Endometrial microvascular endothelial cells (primary cell): ENCODE data around the gene FGF9. TPM values are rescaled to one million over a fixed set of nuclear protein-coding genes. Genes with fewer than 3 reads are reported as not detected.

Experiments
- in situ Hi-C: cut with HindIII; loops from 2 replicates; pipeline ENCODE4 v1.10.0; 2017; ENCODE audit warnings: low sequenced_read_pairs, low pct_unique_long_range_greater_than_20kb; ENCODE audit errors: inconsistent ontology term
- total RNA-seq: library from RNA; depleted of rRNA; stranded (reverse); fragments of >200 nt; gene quantifications from one replicate; pipeline ENCODE4 v1.2.3, GENCODE V29; 2015; ENCODE audit errors: inconsistent ontology term

FGF9 gene
- total RNA-seq, 1 donor from 2014 or later: not detected

DNA sequence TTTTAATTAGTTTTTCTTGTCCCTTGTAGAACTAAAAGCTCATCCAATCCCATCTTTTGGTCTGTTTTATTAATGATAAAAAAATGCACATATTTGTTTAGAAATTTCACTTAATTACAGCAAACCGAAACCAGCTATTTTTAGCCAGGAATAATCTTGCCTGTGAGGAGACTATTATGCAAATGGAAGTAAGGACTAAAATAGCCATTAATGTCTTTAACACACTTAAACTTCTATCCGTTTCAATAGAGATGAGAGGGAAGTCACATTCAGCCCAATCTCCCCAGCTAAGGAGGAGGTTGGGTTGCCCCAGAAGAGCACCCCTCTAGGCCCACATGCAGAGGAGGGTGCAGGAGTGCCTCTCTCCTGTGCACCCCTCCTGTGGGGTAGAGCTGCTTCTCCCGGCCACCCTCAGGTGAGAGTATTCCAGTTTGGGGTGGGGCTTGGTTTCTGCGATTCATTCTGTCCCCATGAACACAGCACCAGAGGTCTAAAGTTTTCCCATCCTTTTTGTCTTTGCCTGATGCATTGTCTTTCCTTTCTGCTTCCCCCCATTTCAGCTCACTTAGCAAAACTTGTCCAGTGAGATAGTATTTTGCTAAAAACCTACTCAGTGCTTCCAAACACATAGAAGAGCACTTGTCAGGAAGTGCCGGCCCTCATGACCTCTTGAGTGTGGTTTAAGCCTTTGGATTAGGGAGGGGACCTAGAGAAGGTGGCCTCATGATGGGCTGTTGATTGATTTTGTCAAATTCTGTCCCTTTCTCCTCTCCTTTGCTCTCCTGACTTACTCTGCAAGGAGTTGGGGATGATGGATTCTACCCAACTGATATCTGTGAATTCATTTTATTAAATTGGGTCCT is 28.2 kb downstream of the FGF9 start:
- in situ Hi-C loops: no loop called here

- in situ Hi-C loops: no loop called here
Measured at GRCh38 chr13:21701460-21701859, 30.6 kb downstream of the FGF9 start.

DNA sequence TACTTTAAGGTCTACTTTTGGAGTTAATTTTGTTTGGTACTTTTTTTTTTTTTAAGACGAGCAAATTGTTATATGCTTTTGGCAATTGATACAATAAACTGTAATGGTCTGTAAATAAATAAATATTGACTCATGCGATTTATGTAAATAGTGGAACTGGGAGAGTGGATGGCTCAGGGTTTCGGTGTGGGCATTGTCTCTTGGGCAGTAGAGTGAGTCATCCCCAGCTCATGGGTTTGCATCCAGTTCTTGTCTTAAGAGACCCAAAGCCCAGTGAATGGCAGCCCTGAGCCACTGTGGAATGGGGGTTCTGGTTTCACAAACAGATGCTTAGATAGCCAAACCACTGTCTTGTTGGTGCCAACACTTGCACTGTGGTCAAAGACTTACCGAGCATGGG is 33.0 kb downstream of the FGF9 start:
- in situ Hi-C loops: no loop called here

DNA sequence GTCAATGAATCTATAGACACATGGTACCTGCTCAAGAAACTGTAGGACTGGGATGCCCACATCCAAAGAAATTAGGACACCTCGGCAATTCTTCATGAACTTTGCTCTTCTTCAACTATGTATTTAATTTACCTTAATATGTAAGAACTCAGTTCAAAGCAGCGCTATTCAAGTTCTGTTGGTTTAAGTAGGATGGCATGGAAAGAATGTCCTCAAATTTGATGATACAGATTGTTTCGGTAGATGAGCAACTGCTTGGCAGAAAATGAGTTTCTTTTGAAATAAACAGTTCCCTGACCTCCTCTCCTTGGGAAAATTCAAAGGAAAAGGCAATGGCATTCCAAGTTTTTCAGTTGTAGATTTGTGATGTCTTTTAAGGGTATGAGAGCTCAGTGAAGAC is 36.7 kb downstream of the FGF9 start:
- in situ Hi-C loops: no loop called here

- in situ Hi-C loops: no loop called here
Measured at GRCh38 chr13:21709697-21710096, 38.8 kb downstream of the FGF9 start.

DNA sequence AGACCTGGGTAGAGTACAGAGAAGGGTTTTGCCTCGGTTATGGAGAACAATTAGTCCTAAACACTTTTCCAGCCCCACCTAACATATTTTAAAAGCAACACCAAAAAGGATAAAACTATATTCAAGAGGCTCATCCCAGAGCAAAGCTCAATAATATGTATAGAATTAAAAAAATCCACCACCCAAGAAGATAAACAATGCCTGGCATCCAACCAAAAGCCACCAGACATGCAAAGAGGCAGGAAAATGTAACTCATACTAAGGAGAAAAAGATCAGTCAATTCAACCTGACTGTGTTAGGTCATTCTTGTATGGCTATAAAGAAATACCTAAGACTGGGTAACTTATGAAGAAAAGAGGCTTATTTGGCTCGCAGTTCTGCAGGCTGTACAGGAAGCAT is 39.3 kb downstream of the FGF9 start:
- in situ Hi-C loops: no loop called here

GRCh38 chr13:21717817-21718216 is 46.9 kb downstream of the FGF9 start:
- in situ Hi-C loops: no loop called here

GRCh38 chr13:21719463-21719862 is 48.6 kb downstream of the FGF9 start:
- in situ Hi-C loops: no loop called here

- in situ Hi-C loops: no loop called here
Measured at GRCh38 chr13:21723807-21724505, 53.1 kb downstream of the FGF9 start.

DNA sequence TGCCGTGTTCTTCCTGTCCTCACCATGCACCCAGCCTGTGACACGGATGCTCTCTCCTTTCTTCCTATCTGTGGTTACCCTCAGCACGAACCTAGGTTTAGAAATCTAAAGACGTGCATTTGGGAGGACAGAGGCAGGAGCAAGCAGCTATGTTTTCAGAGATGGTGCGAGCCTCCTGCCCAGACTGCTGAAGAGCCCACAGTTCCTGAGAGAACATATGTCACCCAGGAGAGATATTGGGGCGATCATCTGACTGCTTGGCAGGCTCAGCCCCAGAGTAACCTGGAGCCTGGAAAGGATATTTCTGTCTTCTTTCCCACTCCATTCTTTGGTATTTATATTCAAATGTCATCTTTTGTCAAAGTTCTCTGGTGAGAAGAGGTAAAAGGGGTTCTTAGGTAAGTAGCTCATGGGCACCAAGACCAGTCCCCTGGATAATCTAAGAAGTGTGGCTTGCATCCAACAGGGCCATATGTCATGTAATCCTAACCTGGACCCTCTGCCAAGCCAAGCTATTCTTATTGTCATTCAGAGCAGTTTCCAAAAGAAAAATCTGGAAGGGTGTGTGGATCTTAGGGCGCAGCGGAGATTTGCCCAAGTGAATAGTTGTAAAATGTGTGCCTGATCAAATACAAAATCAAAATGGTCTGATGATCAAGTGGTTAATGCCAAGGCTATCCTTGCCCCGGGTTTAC is 59.5 kb downstream of the FGF9 start:
- in situ Hi-C loops: no loop called here

DNA sequence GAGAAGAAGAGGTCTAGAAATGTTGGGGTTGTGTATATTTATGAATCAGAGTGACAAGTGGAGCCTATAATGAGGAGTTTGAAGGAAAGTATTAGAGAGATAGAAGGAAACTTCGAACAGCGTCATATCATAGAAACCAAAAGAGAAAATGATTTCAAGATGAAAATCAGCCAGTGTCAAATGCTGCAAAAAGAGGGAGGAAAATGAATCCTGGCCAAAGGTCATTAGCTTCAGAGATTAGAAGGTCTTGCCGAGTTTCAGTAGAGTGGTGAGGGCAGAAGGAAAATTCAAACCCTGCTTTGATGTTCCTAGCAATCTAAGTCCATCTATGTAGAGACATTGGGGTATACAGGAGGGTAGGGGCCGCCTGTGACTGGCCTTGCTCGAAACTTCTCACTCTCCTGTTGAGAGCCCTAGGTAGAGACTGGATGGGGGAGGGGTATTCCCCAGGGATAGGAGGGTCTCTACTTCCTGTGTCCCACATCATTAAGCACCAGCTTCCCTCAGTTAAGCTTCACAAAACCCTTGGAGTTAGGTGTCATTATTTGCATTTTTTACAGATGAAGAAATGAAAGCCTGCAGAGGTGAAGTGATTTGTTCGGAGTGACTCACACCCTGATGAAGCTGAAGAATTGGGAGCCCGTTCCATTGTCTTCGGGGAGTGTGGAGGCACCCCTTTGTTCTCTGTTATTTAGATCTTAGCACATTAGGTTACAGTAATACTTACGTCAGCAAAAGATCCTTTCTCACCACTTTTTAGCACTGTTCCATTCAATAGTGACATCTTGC is 62.8 kb downstream of the FGF9 start:
- in situ Hi-C loops: no loop called here

DNA sequence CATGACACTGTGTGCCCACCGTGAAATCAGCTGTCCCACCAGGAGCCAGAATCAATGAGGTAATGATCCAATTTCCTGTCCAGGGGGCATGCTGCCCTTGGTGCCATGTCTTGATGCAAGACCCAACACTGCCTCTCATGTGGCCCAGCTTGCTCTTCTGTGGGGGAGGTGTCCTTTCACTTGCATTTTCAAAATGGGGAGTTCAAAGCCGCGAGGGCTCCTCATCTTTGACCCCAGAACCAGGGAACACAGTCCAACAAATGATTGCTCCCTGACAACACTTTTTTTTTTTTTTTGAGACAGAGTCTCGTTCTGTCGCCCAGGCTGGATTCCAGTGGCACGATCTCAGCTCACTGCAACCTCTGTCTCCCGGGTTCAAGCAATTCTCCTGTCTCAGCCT is 64.1 kb downstream of the FGF9 start:
- in situ Hi-C loops: no loop called here

DNA sequence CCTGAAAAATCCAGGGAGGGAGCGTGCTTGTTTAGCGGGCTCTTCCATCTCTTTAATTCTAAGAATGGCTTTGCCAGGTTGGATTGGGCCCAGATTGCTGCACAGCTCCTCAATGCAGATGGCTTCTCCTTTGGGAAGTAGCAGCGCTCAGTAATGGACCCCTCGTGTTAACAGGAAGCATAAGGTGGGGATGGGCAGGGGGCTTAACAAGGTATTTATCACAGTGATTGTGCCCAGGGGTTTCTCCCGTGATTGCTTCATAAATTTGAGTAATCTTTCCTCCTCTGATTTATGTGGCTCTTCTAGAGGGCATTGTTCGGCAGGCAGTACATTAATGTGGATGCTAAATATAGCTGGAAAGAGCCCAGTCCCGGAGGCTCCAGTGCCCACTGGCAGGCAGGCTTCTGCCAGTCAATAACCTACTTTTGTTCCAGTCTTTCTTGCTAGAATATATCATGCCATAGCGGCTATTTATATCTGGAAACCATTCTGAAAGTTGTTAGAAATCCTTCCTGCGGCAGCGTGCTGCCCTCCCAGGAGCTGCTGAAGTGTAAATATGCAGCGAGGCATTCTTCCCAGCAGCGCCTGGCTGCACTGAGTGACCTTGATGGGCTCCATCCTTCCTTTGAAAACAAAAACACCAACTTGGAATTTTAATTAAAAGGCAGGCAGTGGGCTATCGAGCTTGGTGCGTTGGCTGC is 65.0 kb downstream of the FGF9 start:
- in situ Hi-C loops: no loop called here

DNA sequence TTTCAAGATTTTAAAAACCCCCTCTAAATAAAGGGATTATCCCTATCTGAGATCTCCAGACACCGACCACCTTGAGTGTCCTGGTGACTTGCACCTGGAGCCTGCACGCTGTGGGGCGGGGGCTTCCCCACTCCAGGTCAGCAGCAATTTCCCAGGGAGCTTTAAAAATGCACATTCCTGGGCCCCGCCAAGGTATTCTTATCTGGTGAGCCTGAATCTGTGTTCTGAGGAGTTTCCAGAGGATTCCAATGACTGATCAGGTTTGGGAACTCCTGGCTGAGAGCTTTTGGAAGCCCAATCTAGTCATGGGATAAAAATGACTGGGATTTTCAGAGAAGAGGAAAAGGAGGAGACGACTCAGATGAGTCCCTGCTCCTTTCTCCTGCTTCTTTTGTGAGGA is 66.1 kb downstream of the FGF9 start:
- in situ Hi-C loops: no loop called here

DNA sequence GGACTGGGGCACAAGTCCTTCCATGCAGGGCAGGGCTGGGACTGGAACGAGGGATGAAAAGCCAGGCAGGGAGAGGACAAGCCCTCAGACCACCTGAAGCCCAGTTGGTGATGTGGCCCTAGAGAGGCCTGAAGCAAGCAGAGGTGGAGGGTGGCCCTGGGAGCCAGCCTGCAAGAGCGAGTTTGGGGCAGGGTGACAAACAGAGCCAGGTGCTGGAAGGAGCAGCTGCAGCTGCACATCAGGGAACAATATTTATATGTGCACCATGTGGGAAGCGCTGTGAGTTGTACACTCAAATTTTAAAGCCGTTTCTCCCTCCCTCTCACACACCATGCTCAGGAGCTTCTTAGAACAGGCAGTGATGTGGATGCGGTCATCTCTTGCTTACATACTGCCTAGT is 67.8 kb downstream of the FGF9 start:
- in situ Hi-C loops: no loop called here

GRCh38 chr13:21739771-21740170 is 68.9 kb downstream of the FGF9 start:
- in situ Hi-C loops: no loop called here

GRCh38 chr13:21741396-21741979 is 70.6 kb downstream of the FGF9 start:
- in situ Hi-C loops: no loop called here

DNA sequence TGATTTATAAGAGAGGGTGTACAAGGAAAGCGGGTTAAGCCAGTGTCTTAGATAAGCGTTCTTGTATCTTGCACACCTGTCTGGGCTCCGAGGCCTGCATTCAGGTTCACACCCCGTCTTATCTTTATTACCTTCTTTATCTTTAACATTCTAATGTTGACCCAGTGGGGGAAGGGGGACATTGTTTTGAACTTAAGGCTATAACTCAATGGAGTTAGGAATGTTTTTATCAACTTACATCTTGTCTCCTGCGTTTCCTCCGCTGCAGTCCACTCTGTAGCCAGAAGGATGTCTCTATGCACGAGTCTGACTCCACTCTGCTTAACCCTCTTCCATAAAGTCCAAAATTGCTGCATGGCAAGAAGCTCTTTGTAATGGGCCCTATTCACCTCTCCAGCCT is 71.2 kb downstream of the FGF9 start:
- in situ Hi-C loops: no loop called here
